EL (cell line): ENCODE data around the gene PSEN2.

Experiments
- DNase-seq: peaks from one replicate; pipeline ENCODE4 v3.0.0-alpha.2; 2016

Gene PSEN2

DNA sequence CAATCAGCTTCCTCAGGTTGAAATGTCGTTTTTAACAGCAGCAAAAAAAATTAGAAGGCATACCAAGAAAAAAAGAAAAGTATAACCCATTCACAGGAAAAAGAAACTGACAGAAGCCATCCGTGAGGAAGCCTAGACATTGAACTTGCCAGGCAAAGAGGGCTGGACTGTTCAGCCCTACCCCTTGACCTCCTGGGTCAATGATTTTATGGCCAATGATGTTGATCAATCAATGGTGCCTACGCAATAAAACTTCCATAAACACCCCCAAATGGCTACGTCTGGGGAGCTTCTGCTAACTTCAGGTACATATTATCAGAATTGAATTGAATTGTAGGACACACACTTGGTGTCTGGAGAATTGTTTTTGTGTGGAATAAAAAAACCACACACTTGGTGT is 4.8 kb upstream of the PSEN2 start:
- no peak for DNase-seq

DNA sequence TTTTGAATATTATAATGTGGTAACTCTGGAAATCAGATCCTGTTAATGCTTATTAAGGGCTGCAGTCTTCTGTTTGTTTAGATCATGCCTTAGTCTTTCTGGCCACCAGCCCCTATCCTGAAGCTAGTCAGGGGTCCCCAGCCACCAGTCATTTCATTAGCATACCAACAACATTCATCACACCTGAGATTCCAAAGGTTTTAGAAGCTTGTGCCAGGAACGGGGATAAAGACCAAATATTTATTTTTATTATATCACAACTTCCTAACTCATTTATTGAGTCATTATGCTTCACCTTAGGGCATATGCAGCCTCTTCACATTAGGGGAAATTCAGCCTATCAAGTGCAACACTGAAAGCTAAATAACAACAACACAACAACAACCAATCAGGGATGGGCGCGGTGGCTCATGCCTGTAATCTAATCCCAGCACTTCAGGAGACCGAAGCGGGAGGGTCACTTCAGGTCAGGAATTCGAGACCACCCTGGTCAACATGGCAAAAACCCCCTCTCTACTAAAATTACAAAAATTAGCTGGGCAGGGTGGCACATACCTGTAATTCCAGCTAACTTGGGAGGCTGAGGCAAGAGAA is 2.9 kb upstream of the PSEN2 start:
- DNase-seq: no peak

GRCh38 chr1:226868726-226869125 is 1.7 kb upstream of the PSEN2 start:
- no peak for DNase-seq

GRCh38 chr1:226870026-226870400 is 403 bp upstream of the PSEN2 start:
- peak; percentile 53 for DNase-seq

- no peak for DNase-seq
Measured at GRCh38 chr1:226871636-226872327, 1.4 kb downstream of the PSEN2 start.

DNA sequence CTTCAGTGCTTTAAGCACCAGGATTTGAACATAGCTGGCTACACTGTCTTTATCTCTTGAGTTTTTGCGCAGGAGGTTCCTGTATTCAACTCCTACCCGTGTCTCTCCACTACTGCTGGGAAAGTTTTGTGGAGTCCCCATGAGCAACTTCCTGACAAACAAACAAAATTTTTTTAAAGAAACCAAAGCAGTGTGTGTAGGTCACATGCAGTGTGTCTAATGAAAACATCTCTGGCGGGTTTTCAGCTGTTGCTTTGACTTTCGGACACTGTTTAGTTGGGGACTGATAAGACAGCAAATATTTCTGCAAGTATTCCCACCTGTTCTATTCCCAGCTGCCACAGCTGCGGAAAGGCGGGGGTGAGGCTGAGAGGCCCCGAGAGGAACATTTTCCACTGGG is 2.0 kb downstream of the PSEN2 start:
- no peak for DNase-seq

DNA sequence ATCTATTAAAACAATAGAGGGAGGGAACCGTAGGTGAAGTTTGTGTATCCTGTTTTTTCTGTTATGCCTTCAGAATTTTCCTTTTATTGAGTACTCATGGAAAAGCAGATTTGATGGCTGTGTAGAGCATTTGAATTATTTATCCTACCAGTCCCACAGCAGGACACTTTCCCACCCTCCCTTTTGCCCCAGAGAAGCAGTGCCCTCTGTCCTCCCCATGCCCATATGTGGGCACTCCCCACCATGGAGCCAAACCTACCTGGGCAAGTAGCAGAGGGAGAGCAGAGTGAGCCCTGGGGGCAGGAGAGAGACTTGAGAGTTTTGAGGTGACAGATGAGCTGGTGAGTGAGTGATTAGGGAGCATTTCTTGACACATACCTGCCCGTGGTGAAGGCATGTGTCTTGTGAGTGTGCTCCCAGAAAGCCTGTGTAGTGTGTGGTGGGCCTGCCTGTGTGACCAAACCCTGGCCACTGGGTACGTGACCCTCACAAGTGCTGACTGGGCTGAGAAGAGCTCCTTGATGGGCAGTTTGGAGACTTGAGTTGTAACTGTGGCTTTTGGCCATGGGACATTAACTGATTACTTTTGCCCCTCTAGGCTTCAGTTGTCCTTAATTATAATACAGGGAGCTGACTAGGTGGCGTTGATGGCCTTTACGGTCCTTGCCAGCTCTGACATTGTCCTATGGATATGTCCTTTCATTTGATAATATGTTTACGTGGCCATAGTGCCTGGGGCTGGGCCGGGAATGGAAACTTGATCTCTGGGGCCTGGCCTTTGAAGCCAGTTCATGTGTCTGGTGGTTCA is 3.6 kb downstream of the PSEN2 start:
- no peak for DNase-seq

GRCh38 chr1:226874579-226875425 is 4.4 kb downstream of the PSEN2 start:
- no peak for DNase-seq

GRCh38 chr1:226875641-226876295 is 5.4 kb downstream of the PSEN2 start:
- DNase-seq: peak; percentile 31

GRCh38 chr1:226877669-226878068 is 7.3 kb downstream of the PSEN2 start:
- DNase-seq: no peak

DNA sequence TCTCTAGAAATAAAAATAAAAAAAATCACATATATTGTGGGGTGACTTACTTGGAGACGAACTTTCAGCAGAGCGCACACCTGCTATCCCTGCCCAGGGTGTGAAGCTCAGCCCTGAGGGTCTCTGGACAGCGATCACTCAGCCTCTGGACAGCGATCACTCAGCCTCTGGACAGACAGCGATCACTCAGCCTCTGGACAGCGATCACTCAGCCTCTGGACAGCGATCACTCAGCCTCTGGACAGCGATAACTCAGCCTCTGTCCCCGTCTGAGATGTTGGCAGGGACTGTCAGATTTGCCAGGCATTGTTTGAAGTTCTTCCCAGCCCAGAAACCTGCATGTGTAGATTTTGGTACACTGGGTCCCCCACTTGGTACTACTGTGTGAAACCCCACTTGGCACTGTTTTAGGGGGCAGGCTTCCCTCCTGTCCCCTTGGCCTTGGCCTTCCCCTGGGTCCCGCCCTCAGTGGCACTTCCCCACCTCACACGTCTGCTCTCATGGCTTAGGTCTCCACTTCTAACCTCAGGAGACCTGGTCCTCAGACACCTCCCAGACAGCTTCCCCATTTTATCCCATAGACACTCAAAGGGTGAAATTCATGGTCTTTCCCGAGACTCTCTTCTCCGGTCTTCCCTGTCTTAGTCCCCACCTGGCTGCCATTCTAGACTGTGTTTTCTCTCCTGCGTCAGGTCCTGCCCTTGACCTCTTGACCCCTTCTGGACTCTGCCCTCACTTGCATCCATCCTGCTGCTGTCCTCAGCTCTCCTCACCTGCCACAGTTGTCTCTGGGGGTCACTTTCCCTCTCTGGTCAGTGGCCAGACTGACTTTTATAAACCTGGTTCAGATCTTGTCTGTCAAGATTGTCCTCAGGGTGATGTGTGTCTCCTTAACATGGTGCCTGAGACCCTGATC is 10.2 kb downstream of the PSEN2 start:
- no peak for DNase-seq

GRCh38 chr1:226881515-226882185 is 11.2 kb downstream of the PSEN2 start:
- DNase-seq: no peak

- DNase-seq: no peak
Measured at GRCh38 chr1:226882187-226882586, 11.8 kb downstream of the PSEN2 start.

- peak; percentile 79 for DNase-seq
Measured at GRCh38 chr1:226882631-226883409, 12.4 kb downstream of the PSEN2 start.

- no peak for DNase-seq
Measured at GRCh38 chr1:226883630-226884029, 13.2 kb downstream of the PSEN2 start.

- no peak for DNase-seq
Measured at GRCh38 chr1:226884116-226884625, 13.8 kb downstream of the PSEN2 start.

- DNase-seq: no peak
Measured at GRCh38 chr1:226884966-226885820, 14.8 kb downstream of the PSEN2 start.

- DNase-seq: no peak
Measured at GRCh38 chr1:226886122-226886901, 15.9 kb downstream of the PSEN2 start.
